ENCODE results near the gene GNAQ. TPM values are rescaled to one million over a fixed set of nuclear protein-coding genes. Genes with fewer than 3 reads are reported as not detected.

Gene GNAQ
- total and polyA plus RNA-seq, 2 of the 4 experiments (the other 2 are of a cell fraction) = 23.1 to 50.7 TPM

DNA sequence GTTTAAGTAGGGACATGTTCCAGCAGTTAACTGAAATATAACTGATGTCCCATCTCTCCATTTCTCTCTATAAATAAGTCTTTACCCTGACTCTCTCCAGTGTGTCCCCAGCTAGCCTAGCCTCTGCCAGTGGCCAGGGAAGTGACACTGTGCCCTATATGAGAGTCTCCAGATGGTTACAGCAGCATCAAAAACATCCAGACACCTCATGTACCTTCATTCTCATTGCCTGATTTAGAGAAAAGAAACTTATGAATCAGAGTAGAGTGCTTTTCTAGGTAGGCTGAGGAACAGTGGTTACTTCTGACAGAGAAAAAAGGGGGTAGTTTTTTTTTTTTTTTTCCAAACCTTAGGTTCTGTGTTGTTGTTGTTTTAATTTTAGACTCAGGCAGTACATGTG is 148.5 kb downstream of the GNAQ start:
- CTCF ChIA-PET = no interaction called here
- Histone ChIP-seq H2BK20ac (ENCODE audit: low read depth, low read length) (no peak overlapping the region), H2AK5ac (ENCODE audit: low read depth, low read length) (no peak overlapping the region), H3K9me3 (ENCODE audit: control insufficient read depth, insufficient read depth, low read length) (no peaks in the 10 kb centered on the region), H3K4me2 (ENCODE audit: low read depth, low read length) (no peak overlapping the region), H3K36me3 (ENCODE audit: control insufficient read depth, insufficient read depth, low read length) (no peaks in the 10 kb centered on the region), H2BK120ac (ENCODE audit: low read depth, low read length) (no peak overlapping the region), H3K18ac (ENCODE audit: low read depth, low read length) (no peak overlapping the region), H3K9ac (ENCODE audit: low read depth, low read length) (no peak overlapping the region), H3K56ac (ENCODE audit: extremely low read depth, insufficient read depth, low read length) (no peak overlapping the region), H3K27ac (ENCODE audit: insufficient read depth, low read length) (no peak overlapping the region), H3K27me3 (ENCODE audit: control insufficient read depth, insufficient read depth, low read length) (no peaks in the 10 kb centered on the region), H3K9me1 (ENCODE audit: insufficient read depth, low read length) (peaks cover 7% of the 10 kb centered on the region), H3K4ac (ENCODE audit: low read depth, low read length) (no peak overlapping the region), H2AFZ (replicated peaks; ENCODE audit: low read length, poor library complexity) (no peak overlapping the region), H4K8ac (ENCODE audit: low read depth in 2 of 2, low read length in 2 of 2) (no peak overlapping the region), H3K14ac (replicated peaks; ENCODE audit: low read depth, low read length) (no peak overlapping the region), H4K91ac (ENCODE audit: insufficient read depth, low read depth, low read length) (no peak overlapping the region), H4K20me1 (ENCODE audit: insufficient read depth, low read length) (0 out of 2 replicates have a peak, but pooled peaks cover 3% of the 10 kb centered on the region), H3K23ac (ENCODE audit: low read depth, low read length) (no peak overlapping the region), H3K4me1 (ENCODE audit: control insufficient read depth, insufficient read depth, low read length) (peaks cover 6% of the 10 kb centered on the region), H3K79me1 (ENCODE audit: low read depth in 1 of 2, low read length in 2 of 2) (peaks cover 4 to 43% of the 10 kb centered on the region in 2 experiments; a peak in 3 of 4 replicates), H2AK9ac (replicated peaks; ENCODE audit: low read depth, low read length, poor library complexity) (no peak overlapping the region), H3K4me3 (ENCODE audit: insufficient read depth, low read depth, low read length) (no peak overlapping the region), H4K5ac (ENCODE audit: low read depth, low read length) (no peak overlapping the region), H2BK15ac (ENCODE audit: low read depth, low read length) (no peak overlapping the region), H2BK5ac (ENCODE audit: low read depth, low read length, poor library complexity, severe bottlenecking) (no peak overlapping the region)
- ATAC-seq (ENCODE audit: low read depth) = no peak
- DNase-seq = no peak
- TF ChIP-seq CHD1 (IDR thresholded peaks at IDR 0.05; ENCODE audit: low read depth, low read length) = no peak
- TF ChIP-seq, protein P1, sequence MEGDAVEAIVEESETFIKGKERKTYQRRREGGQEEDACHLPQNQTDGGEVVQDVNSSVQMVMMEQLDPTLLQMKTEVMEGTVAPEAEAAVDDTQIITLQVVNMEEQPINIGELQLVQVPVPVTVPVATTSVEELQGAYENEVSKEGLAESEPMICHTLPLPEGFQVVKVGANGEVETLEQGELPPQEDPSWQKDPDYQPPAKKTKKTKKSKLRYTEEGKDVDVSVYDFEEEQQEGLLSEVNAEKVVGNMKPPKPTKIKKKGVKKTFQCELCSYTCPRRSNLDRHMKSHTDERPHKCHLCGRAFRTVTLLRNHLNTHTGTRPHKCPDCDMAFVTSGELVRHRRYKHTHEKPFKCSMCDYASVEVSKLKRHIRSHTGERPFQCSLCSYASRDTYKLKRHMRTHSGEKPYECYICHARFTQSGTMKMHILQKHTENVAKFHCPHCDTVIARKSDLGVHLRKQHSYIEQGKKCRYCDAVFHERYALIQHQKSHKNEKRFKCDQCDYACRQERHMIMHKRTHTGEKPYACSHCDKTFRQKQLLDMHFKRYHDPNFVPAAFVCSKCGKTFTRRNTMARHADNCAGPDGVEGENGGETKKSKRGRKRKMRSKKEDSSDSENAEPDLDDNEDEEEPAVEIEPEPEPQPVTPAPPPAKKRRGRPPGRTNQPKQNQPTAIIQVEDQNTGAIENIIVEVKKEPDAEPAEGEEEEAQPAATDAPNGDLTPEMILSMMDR (conservative IDR thresholded peaks at IDR 0.05; ENCODE audit: low read depth, low read length) = no peak
- TF ChIP-seq NFE2L2 (IDR thresholded peaks at IDR 0.05; ENCODE audit: low read depth, low read length) = no peak
- no peak for TF ChIP-seq RAD21 (IDR thresholded peaks at IDR 0.05; ENCODE audit: low read length)
- TF ChIP-seq MAFK (IDR thresholded peaks at IDR 0.05; ENCODE audit: low read depth, low read length) = no peak
- TF ChIP-seq, protein P2, sequence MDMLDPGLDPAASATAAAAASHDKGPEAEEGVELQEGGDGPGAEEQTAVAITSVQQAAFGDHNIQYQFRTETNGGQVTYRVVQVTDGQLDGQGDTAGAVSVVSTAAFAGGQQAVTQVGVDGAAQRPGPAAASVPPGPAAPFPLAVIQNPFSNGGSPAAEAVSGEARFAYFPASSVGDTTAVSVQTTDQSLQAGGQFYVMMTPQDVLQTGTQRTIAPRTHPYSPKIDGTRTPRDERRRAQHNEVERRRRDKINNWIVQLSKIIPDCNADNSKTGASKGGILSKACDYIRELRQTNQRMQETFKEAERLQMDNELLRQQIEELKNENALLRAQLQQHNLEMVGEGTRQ (IDR thresholded peaks at IDR 0.05; ENCODE audit: low read depth, low read length) = no peak
- TF ChIP-seq FOS (IDR thresholded peaks at IDR 0.05; ENCODE audit: low read depth, low read length) = no peak
- TF ChIP-seq RFX5 (IDR thresholded peaks at IDR 0.05; ENCODE audit: low read depth, low read length) = no peak
- no peak for TF ChIP-seq BHLHE40 (IDR thresholded peaks at IDR 0.05; ENCODE audit: low read depth, low read length)
- TF ChIP-seq MAZ (IDR thresholded peaks at IDR 0.05; ENCODE audit: borderline replicate concordance, low read depth, low read length) = no peak
- dilution Hi-C loops (cut with HindIII; ENCODE audit: low sequenced_read_pairs, unreplicated experiment) = no loop called here
- intact Hi-C loops (cut with micrococcal nuclease) = no loop called here
- BruUV-seq (replicated peaks) = no TSS peak
- POLR2A ChIA-PET (ENCODE audit: unreplicated experiment) = no interaction called here
- in situ Hi-C loops (cut with MboI; ENCODE audit: low sequenced_read_pairs) = no loop called here

All from IMR-90 (cell line).